Activated CD4-positive, alpha-beta T cell treated with anti-CD3 and anti-CD28 coated beads for 4 hours (primary cell): ENCODE measurements around the gene TEX54.
"Not testable (repeated sequence)": the region's sequence is repeated elsewhere in the genome, so short reads cannot be mapped to it uniquely, and the experiment has no call there.

Experiments used
- DNase-seq, 2 donors: peaks; one replicate each; pipeline ENCODE4 v3.0.0-alpha.2; 2020

The TEX54 gene

DNA sequence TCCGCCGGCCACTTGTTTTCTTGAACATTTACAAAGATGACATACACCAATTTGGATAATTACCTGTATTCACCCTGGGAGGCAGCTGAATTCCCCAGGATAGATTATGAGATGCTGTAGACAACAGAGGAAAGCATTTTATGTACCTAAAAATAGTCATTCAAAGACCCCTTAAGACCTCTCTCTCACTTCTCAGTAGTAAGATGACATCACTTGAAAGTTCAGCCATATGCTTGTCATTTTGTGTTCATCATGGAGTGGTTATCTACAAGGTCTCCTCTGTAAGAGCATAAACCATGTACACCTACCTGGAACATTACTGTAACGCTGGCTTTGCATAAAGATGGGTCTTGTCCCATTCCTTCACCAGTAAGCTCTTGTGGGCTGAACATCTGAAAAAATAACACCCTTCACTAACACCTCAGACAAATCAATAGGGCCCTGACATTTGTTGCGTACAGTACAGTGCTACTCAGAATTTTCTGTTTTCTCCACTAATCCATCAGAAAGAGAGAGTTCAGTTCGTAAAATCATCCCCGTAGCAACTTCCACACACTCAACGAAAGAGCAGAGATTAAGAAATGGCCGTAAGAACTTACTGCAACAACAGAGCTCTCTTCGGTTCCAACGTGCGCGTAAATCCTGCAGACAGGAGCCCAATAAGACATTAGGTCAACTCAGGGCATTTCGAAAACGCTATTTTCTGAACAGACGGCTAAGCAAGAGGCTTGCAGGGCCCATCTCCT lies 22.4 kb upstream of the TEX54 start:
- DNase-seq = no peak

GRCh38 chr11:62854013-62854824 lies 21.6 kb upstream of the TEX54 start:
- no peak for DNase-seq

- DNase-seq = peak in 1 of 2 donors; percentile 28
These were observed 20.8 kb upstream of the TEX54 start for GRCh38 chr11:62853279-62853965.

DNA sequence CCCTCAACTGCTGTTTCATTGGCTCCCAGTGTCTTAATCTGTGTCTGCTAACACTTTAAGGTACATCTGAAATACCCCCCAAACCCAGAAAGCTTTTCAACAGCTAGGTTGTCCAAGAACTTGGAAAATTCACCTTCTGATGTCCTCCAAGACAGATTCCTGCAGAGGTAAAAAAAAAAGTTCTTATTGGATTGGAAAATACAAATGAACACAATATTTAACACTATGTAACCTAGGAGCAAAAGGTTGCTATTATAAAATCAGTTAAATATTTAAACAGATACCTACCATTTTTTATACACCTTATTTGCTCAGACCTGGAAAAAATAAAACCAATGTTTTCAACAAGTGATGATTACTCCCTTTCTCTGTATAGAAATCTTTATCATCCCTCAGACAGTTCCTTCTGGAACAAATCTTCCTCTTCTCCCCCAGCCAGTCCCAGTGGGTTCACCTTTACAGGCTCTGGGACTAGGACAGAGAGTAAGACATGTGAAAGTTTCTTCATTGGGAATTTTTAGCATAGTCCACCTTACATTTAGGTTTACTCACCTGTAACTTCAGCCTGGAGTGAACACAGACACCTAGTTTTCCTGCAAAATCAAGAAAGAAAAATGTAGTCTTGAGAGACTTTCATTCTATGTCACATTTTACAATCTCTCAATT lies 20.0 kb upstream of the TEX54 start:
- no peak for DNase-seq

DNA sequence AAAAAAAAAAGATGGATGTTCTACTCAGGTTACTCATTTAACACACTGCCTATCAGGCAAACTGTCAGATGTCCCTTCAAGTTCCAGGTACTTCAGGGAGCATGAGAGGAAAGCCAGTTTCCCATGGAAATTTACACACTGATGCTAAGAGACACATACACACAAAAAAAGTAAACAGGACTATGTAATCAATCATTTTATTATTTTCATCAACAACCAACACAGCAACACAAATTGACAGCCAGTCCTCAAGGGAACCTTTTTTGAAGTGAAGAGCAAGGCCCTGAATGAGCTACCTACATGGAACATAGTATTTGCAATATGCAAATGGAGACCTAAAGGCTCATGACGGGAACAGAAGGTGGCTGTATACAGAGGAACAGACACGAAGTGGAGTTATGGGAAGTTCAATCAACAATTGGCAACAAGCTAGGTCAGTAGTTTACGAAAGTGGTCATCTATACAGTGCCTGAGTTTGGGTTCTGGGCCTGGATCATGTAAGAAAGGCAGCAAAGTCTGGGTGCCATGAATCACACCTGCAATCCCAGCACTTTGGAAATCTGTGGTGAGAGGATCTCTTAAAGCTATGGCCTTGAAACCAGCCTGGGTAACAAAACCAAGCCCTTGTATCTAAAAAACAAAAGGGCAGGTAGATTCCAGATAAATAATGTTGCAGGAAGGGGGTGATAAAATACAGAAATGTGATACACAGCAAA lies 19.3 kb upstream of the TEX54 start:
- no peak for DNase-seq

DNA sequence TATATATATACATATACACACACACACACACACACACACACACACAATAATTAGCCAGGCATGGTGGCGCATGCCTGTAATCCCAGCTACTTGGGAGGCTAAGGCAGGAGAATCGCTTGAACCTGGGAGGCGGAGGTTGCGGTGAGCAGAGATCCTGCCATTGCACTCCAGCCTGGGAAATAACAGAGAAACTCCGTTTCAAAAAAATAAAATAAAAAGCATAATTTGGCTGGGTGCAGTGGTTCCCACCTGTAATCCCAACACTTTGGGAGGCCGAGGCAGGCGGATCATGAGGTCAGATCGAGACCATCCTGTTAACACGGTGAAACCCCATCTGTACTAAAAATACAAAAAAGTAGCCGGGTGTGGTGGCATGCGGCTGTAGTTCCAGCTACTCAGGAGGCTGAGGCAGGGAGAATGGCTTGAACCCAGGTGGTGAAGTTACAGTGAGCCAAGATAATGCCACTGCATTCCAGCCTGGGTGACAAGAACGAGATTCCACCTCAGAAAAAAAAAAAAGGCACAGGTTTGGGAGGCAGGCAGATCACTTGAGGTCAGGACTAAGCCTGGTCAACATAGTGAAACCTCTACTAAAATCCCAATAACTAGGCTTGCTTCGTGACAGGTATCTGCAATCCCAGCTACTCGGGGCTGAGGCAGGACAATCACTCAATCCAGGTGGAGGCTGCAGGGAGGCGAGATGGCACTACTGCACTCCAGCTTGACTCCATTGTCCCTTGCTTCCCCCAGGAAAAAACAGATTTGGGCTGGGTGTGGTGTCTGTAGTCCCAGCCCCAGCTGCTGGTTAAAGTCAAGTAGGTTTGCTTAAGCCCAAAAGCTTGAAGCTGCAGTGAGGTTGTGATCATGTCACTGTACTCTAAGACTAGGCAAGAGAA lies 18.5 kb upstream of the TEX54 start:
- no peak for DNase-seq

- DNase-seq = no peak
These were observed 15.2 kb upstream of the TEX54 start for GRCh38 chr11:62847767-62848314.

- DNase-seq = no peak
These were observed 13.5 kb upstream of the TEX54 start for GRCh38 chr11:62846177-62846576.

DNA sequence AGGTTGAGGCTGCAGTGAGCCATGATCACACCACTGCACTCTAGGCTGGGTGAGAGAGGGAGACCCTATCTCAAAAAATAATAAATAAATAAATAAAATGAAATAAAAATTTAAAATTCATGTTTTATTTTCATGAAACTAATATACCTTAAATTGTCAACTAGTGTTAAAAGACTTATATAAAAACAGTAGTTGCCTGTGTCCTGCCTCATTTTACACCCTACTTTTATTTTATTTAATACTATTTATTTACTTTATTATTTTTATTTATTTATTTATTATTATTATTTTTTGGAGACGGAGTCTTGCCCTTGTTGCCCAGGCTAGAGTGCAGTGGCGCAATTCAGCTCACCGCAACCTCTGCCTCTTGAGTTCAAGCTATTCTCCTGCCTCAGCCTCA lies 11.5 kb upstream of the TEX54 start:
- DNase-seq = no peak

DNA sequence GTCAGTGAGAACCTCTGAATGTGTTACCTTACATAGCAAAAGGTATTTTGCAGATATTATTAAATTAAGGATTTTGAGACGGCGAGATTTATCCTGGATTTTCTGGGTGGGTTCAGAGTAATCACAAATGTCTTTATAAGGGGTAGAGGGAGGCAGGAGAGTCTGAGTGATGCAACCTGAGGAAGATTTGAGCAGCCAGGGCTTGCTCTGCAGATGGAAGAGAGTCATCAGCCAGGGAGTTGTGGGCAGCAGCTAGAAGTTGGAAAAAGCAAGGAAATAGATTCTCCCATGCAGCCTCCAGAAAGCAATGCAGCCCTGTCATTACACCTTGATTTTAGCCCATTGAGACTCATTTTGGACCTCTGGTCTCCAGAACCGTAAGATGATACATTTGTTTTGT lies 10.8 kb upstream of the TEX54 start:
- DNase-seq = no peak

DNA sequence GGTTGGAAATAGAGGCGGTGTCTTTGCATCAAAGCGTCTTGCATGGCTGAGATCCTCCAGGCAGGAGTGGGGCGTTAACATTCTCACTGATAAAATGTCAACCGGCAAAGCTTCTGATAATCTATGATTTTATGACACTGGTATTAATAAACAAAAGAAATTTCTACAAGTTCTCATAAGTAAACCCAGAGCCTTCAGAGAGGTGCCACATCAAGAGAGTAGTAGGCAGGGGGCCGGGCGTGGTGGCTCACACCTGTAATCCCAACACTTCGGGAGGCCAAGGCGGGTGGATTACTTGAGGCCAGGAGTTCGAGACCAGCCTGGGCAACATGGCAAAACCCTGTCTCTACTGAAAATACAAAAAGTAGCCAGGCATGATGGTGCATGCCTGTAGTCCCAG lies 10.2 kb upstream of the TEX54 start:
- not testable (repeated sequence) for DNase-seq

GRCh38 chr11:62842171-62842741 lies 9.6 kb upstream of the TEX54 start:
- DNase-seq = peak; percentile 26 to 45

DNA sequence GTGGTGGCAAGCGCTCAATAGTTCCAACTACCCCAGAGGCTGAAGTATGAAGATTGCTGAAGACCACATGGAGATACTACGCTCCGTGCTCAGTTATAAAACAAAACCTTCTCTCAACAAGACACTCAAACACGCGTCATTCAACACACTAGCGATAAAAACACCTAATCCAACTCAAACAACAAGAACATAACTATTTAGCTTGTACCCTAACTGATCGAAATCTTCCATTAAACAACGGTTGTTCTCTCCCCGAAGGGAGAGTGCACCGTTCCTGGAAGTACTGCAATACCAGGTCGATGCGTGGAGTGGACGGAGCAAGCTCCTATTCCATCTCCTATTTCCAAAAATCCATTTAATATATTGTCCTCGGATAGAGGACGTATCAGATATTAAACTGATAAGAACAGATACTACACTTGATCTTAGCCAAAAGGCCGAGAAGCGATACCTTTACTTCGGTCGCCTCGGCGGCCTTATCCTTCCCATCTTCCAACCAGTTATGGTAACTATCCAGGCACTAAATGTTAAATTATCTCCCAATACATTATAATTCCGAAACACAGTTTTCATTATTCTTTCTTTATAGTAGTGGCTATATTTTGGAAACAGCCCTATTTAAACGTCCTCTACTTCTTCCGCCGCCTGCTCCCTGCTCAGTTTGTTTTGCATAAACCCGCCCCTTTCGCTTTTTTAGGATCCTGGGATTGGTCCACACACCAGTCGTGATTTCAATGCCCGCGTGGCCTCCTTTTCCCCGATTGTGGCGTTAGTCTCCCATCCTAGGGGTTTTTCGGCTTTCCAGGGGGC lies 8.9 kb upstream of the TEX54 start:
- peak; percentile 82 to 83 for DNase-seq

GRCh38 chr11:62840721-62841360 lies 8.2 kb upstream of the TEX54 start:
- DNase-seq = peak; percentile 66 to 75

- peak; percentile 89 for DNase-seq
These were observed 6.7 kb upstream of the TEX54 start, which contains the start of gene WDR74 for GRCh38 chr11:62839050-62839945. WDR74 (minus strand) TSS chr11:62839590; CDS start chr11:62839570, 20 bp downstream.

DNA sequence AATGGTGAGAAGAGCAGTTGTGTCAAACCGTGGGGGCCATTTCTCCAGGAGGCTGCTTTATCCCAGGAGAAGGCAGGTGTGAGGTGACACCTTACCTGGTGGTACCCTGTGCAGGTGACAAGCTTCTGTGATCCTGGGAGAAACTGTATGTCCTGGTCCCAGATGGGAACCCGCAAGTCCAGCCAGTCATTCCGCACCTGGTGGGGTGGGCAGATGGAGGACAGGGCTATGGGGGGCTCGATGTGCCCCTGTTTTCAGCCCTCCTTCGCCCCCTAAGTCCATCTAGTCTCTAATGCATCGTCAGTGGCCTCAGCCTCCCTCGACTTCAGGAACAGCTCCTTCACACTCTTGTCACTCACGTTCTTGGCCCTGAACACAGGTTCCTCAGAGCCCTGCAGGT lies 2.7 kb upstream of the TEX54 start:
- DNase-seq = no peak

GRCh38 chr11:62831520-62832335 lies 913 bp downstream of the TEX54 start, which contains the start of gene STX5:
STX5 (minus strand) TSS chr11:62832051; CDS start chr11:62831243, 808 bp downstream.
- DNase-seq = peak; percentile 100
